GM23248 (cell line): ENCODE measurements around the gene SLCO1A2.

Experiments
- EZH2 ChIP-seq: fragments of 200-600 bp; sonication (generic); IDR thresholded peaks from 2 replicates; pipeline ENCODE4 v1.6.1; 2018; ENCODE audit warnings: antibody characterized with exemption, mild to moderate bottlenecking; ENCODE audit not compliant: insufficient read depth, poor library complexity, severe bottlenecking
- EZH2phosphoT487 ChIP-seq: fragments of 200-600 bp; sonication (generic); IDR thresholded peaks from 2 replicates; pipeline ENCODE4 v1.6.1; 2018; ENCODE audit warnings: antibody characterized with exemption, moderate library complexity, mild to moderate bottlenecking, low read depth; ENCODE audit not compliant: insufficient read depth

- no peak for TF ChIP-seq EZH2phosphoT487
- no peak for TF ChIP-seq EZH2
Measured at GRCh38 chr12:21305661-21306060, 29.1 kb downstream of the SLCO1A2 start.
